Smooth muscle cell (in vitro differentiated cells): ENCODE data around the gene RNF125. TPM values are rescaled to one million over a fixed set of nuclear protein-coding genes. Genes with fewer than 3 reads are reported as not detected.
"Not testable (repeated sequence)": the region's sequence is repeated elsewhere in the genome, so short reads cannot be mapped to it uniquely, and the experiment has no call there.

Experiments
- DNase-seq: peaks from one replicate; lab custom pipeline; 2025; ENCODE audit not compliant: unreplicated experiment; lab: John Stamatoyannopoulos, UW
- H2AFZ ChIP-seq: fragments of 200-600 bp; sonication (generic); 2 replicates; pipeline ENCODE4 v1.6.0; 2016; ENCODE audit warnings: antibody characterized with exemption, low read depth, mild to moderate bottlenecking
- H3F3A ChIP-seq: fragments of 200-600 bp; sonication (generic); 2 replicates; pipeline ENCODE4 v1.6.0; 2017; ENCODE audit warnings: antibody characterized with exemption, low read depth
- H3K27ac ChIP-seq: fragments of 200-600 bp; sonication (generic); 2 replicates; pipeline ENCODE4 v1.5.1; 2016; ENCODE audit warnings: low read depth, mild to moderate bottlenecking
- H3K27me3 ChIP-seq: fragments of 200-600 bp; sonication (generic); 2 replicates; pipeline ENCODE4 v1.6.1; 2016; ENCODE audit warnings: low read depth, mild to moderate bottlenecking
- H3K36me3 ChIP-seq: fragments of 200-600 bp; sonication (generic); 2 replicates; pipeline ENCODE4 v1.5.1; 2016; ENCODE audit warnings: low read depth
- H3K4me1 ChIP-seq: fragments of 200-600 bp; sonication (generic); 2 replicates; pipeline ENCODE4 v1.5.1; 2016; ENCODE audit warnings: low read depth
- H3K4me2 ChIP-seq: fragments of 200-600 bp; sonication (generic); 2 replicates; pipeline ENCODE4 v1.6.0; 2016; ENCODE audit warnings: mild to moderate bottlenecking
- H3K4me3 ChIP-seq: fragments of 200-600 bp; sonication (generic); 2 replicates; pipeline ENCODE4 v1.5.1; 2016; ENCODE audit warnings: mild to moderate bottlenecking
- H3K79me2 ChIP-seq: fragments of 200-600 bp; sonication (generic); 2 replicates; pipeline ENCODE4 v1.6.0; 2016; ENCODE audit warnings: low read depth, mild to moderate bottlenecking
- H3K9ac ChIP-seq: fragments of 200-600 bp; sonication (generic); 2 replicates; pipeline ENCODE4 v1.6.0; 2016; ENCODE audit warnings: low read depth
- H3K9me3 ChIP-seq: fragments of 200-600 bp; sonication (generic); replicated peaks from 2 replicates; pipeline ENCODE4 v1.5.1; 2016; ENCODE audit warnings: low read depth
- H4K20me1 ChIP-seq: fragments of 200-600 bp; sonication (generic); 2 replicates; pipeline ENCODE4 v1.6.0; 2016; ENCODE audit warnings: low read depth
- WGBS: methylation state at CpG from one replicate; pipeline ENCODE4 v1.1.7; 2016; ENCODE audit warnings: low lambda C conversion rate; 5-methylcytosine and 5-hydroxymethylcytosine counted together
- polyA plus RNA-seq: library from polyadenylated mRNA; unstranded; fragments of >200 nt; fragmentation: Nextera tagmentation; extraction: Ambion mirVana; gene quantifications from 2 replicates; pipeline ENCODE4 v1.2.1, GENCODE V29; 2016
- total RNA-seq: library from RNA; depleted of rRNA; stranded (reverse); fragments of >200 nt; gene quantifications from 2 replicates; pipeline ENCODE4 v1.2.3, GENCODE V29; 2014
- TF ChIP-seq, protein P1 (sequence below): fragments of 200-600 bp; sonication (generic); IDR thresholded peaks from 2 replicates; pipeline ENCODE4 v1.5.1; 2017; ENCODE audit warnings: borderline replicate concordance, mild to moderate bottlenecking, antibody characterized with exemption; ENCODE audit not compliant: insufficient read depth, poor library complexity, severe bottlenecking

RNF125 gene
- total and polyA plus RNA-seq, 2 experiments from 2014 or later = 0.09 TPM; not detected in 1

- Histone ChIP-seq H2AFZ (no peak overlapping the region), H4K20me1 (no peaks in the 10 kb centered on the region), H3K36me3 (no peaks in the 10 kb centered on the region), H3K9me3 (no peaks in the 10 kb centered on the region), H3K4me3 (no peak overlapping the region), H3K9ac (no peak overlapping the region), H3F3A (no peaks in the 10 kb centered on the region), H3K4me1 (no peaks in the 10 kb centered on the region), H3K27me3 (no peaks in the 10 kb centered on the region), H3K4me2 (no peak overlapping the region), H3K27ac (no peak overlapping the region), H3K79me2 (no peaks in the 10 kb centered on the region)
- 50% methylated on average over 1 of the region's 1 CpG for WGBS
- no peak for DNase-seq
- TF ChIP-seq, protein P1, sequence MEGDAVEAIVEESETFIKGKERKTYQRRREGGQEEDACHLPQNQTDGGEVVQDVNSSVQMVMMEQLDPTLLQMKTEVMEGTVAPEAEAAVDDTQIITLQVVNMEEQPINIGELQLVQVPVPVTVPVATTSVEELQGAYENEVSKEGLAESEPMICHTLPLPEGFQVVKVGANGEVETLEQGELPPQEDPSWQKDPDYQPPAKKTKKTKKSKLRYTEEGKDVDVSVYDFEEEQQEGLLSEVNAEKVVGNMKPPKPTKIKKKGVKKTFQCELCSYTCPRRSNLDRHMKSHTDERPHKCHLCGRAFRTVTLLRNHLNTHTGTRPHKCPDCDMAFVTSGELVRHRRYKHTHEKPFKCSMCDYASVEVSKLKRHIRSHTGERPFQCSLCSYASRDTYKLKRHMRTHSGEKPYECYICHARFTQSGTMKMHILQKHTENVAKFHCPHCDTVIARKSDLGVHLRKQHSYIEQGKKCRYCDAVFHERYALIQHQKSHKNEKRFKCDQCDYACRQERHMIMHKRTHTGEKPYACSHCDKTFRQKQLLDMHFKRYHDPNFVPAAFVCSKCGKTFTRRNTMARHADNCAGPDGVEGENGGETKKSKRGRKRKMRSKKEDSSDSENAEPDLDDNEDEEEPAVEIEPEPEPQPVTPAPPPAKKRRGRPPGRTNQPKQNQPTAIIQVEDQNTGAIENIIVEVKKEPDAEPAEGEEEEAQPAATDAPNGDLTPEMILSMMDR = no peak
Observed at GRCh38 chr18:32081881-32082280, 63.3 kb downstream of the RNF125 start.

DNA sequence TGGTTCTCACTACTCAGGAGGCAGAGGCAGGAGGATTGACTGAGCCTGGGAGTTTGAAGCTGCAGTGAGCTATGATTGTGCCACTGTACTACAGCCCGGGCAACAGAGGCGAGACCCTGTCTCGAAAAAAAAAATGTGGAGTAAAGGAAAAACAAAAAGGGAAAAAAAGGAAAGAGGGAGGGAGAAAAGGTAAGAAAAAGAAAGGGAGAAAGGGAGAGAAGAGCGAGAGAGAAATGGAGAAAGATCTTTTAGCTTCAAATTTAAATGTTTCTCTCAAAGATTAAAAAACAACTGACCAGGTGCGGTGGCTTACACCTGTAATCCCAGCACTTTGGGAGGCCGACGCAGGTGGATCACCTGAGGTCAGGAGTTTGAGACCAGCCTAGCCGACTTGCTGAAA lies 65.2 kb downstream of the RNF125 start:
- H3K9me3 ChIP-seq = no peaks in the 10 kb centered on the region
- TF ChIP-seq, protein P1 = no peak
- no peaks in the 10 kb centered on the region for H3K27me3 ChIP-seq
- no peaks in the 10 kb centered on the region for H3K79me2 ChIP-seq
- no peak for DNase-seq
- H3K4me2 ChIP-seq = no peak overlapping the region
- no peak overlapping the region for H3K4me3 ChIP-seq
- no peak overlapping the region for H3K9ac ChIP-seq
- no peak overlapping the region for H2AFZ ChIP-seq
- no peaks in the 10 kb centered on the region for H3K4me1 ChIP-seq
- no peaks in the 10 kb centered on the region for H3K36me3 ChIP-seq
- H3F3A ChIP-seq = no peaks in the 10 kb centered on the region
- H3K27ac ChIP-seq = no peak overlapping the region
- 95% methylated on average over 8 of the region's 8 CpGs for WGBS
- no peaks in the 10 kb centered on the region for H4K20me1 ChIP-seq

- Histone ChIP-seq H3K4me1 (peaks cover 4% of the 10 kb centered on the region), H3K9ac (no peak overlapping the region), H3K36me3 (no peaks in the 10 kb centered on the region), H3F3A (no peaks in the 10 kb centered on the region), H4K20me1 (no peaks in the 10 kb centered on the region), H3K4me3 (no peak overlapping the region), H3K9me3 (no peaks in the 10 kb centered on the region), H3K27ac (no peak overlapping the region), H3K79me2 (no peaks in the 10 kb centered on the region), H2AFZ (no peak overlapping the region), H3K27me3 (no peaks in the 10 kb centered on the region), H3K4me2 (no peak overlapping the region)
- 94% methylated on average over 6 of the region's 6 CpGs for WGBS
- no peak for DNase-seq
- TF ChIP-seq, protein P1 = no peak
Observed at GRCh38 chr18:32086881-32087280, 68.3 kb downstream of the RNF125 start.

DNA sequence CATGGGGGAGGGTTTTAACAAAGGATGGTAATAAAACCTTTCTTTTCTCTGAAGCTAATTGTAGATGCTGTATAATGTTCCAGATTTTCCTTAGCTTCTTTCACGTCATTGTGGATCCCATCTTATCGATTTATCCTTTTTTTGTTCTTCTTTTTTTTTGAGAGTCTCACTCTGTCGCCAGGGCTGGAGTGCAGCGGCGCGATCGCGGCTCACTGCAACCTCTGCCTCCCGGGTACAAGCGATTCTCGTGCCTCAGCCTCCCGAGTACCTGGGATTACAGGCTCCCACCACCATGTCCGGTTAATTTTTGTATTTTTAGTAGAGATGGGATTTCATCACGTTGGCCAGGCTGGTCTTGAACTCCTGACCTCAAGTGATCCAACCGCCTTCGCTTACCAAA lies 72.2 kb downstream of the RNF125 start:
- H3K36me3 ChIP-seq, DNase-seq, H3K4me2 ChIP-seq, H3F3A ChIP-seq, H3K4me1 ChIP-seq, H3K4me3 ChIP-seq, H3K9me3 ChIP-seq, H3K27ac ChIP-seq, H3K9ac ChIP-seq, H2AFZ ChIP-seq, H3K27me3 ChIP-seq: not testable (repeated sequence)
- Histone ChIP-seq H3K79me2 (peaks cover 27% of the 10 kb centered on the region), H4K20me1 (peaks cover 20% of the 10 kb centered on the region)
- WGBS = 98% methylated on average over 16 of the region's 16 CpGs
